Measurements from ENCODE around the gene CNTNAP5. TPM values are rescaled to one million over a fixed set of nuclear protein-coding genes. Genes with fewer than 3 reads are reported as not detected.

The CNTNAP5 gene
- total RNA-seq, 1 experiment from 2014 or later = not detected

- no peak for DNase-seq (ENCODE audit: low read depth)
These were observed 658.7 kb downstream of the CNTNAP5 start for GRCh38 chr2:124683536-124684428.

- no peak for DNase-seq (ENCODE audit: low read depth)
These were observed 664.3 kb downstream of the CNTNAP5 start for GRCh38 chr2:124689348-124689747.

- no peak for DNase-seq (ENCODE audit: low read depth)
These were observed 667.1 kb downstream of the CNTNAP5 start for GRCh38 chr2:124692216-124692615.

GRCh38 chr2:124692707-124693106 lies 667.6 kb downstream of the CNTNAP5 start:
- no peak for DNase-seq (ENCODE audit: low read depth)

GRCh38 chr2:124693156-124693555 lies 668.1 kb downstream of the CNTNAP5 start:
- no peak for DNase-seq (ENCODE audit: low read depth)

- DNase-seq (ENCODE audit: low read depth) = no peak
These were observed 674.0 kb downstream of the CNTNAP5 start for GRCh38 chr2:124698979-124699565.

GRCh38 chr2:124702777-124703176 lies 677.7 kb downstream of the CNTNAP5 start:
- DNase-seq (ENCODE audit: low read depth) = no peak

- no peak for DNase-seq (ENCODE audit: low read depth)
These were observed 679.2 kb downstream of the CNTNAP5 start for GRCh38 chr2:124704071-124704925.

- no peak for DNase-seq (ENCODE audit: low read depth)
These were observed 683.6 kb downstream of the CNTNAP5 start for GRCh38 chr2:124708661-124709060.

- DNase-seq (ENCODE audit: low read depth) = no peak
These were observed 688.9 kb downstream of the CNTNAP5 start for GRCh38 chr2:124713969-124714368.

- no peak for DNase-seq (ENCODE audit: low read depth)
These were observed 700.1 kb downstream of the CNTNAP5 start for GRCh38 chr2:124725187-124725586.

GRCh38 chr2:124740636-124741035 lies 715.5 kb downstream of the CNTNAP5 start:
- no peak for DNase-seq (ENCODE audit: low read depth)

- DNase-seq (ENCODE audit: low read depth) = no peak
These were observed 728.8 kb downstream of the CNTNAP5 start for GRCh38 chr2:124753842-124754241.

- DNase-seq (ENCODE audit: low read depth) = peak; percentile 55
These were observed 730.3 kb downstream of the CNTNAP5 start for GRCh38 chr2:124755386-124755785.

- no peak for DNase-seq (ENCODE audit: low read depth)
These were observed 731.0 kb downstream of the CNTNAP5 start for GRCh38 chr2:124756048-124756447.

GRCh38 chr2:124762388-124762787 lies 737.3 kb downstream of the CNTNAP5 start:
- no peak for DNase-seq (ENCODE audit: low read depth)

GRCh38 chr2:124763611-124764010 lies 738.5 kb downstream of the CNTNAP5 start:
- no peak for DNase-seq (ENCODE audit: low read depth)

GRCh38 chr2:124774781-124775180 lies 749.7 kb downstream of the CNTNAP5 start:
- no peak for DNase-seq (ENCODE audit: low read depth)

- no peak for DNase-seq (ENCODE audit: low read depth)
These were observed 751.2 kb downstream of the CNTNAP5 start for GRCh38 chr2:124776332-124776731.

GRCh38 chr2:124778076-124778475 lies 753.0 kb downstream of the CNTNAP5 start:
- DNase-seq (ENCODE audit: low read depth) = peak; percentile 45

- DNase-seq (ENCODE audit: low read depth) = no peak
These were observed 771.6 kb downstream of the CNTNAP5 start for GRCh38 chr2:124796647-124797046.

GRCh38 chr2:124797049-124797448 lies 772.0 kb downstream of the CNTNAP5 start:
- DNase-seq (ENCODE audit: low read depth) = no peak
